K562 (cell line): ENCODE data around the gene NAA80. TPM values are rescaled to one million over a fixed set of nuclear protein-coding genes. Genes with fewer than 3 reads are reported as not detected.

Source experiments
- ADNP ChIP-seq: fragments of 200-800 bp; sonication (Bioruptor generic); IDR thresholded peaks from 2 replicates; pipeline ENCODE4 v1.6.1; 2016; ENCODE audit warnings: missing genetic modification characterization, missing compliant biosample characterization
- CHD2 ChIP-seq: IDR thresholded peaks from 2 replicates; pipeline ENCODE4 v1.6.1; 2011; ENCODE audit warnings: low read depth, low read length
- FIP1L1 ChIP-seq: fragments of 200-400 bp; formaldehyde crosslinking; IDR thresholded peaks from 2 replicates; pipeline ENCODE4 v1.6.1; 2018; ENCODE audit warnings: mild to moderate bottlenecking, low read depth, low read length; ENCODE audit not compliant: poor library complexity, severe bottlenecking
- HDGF ChIP-seq: fragments of 450-650 bp; IDR thresholded peaks from 2 replicates; pipeline ENCODE4 v1.6.1; 2016
- LCOR ChIP-seq: sonication (generic); formaldehyde crosslinking; IDR thresholded peaks from 2 replicates; pipeline ENCODE4 v1.8.0; 2022; ENCODE audit warnings: mild to moderate bottlenecking, missing genetic modification reagents
- POLR2A ChIP-seq: fragments of 450-650 bp; conservative IDR thresholded peaks from 2 replicates; pipeline ENCODE4 v1.6.1; 2016
- ZC3H4 ChIP-seq: sonication (generic); formaldehyde crosslinking; IDR thresholded peaks from 2 replicates; pipeline ENCODE4 v1.9.0; 2021; ENCODE audit warnings: missing genetic modification reagents, borderline replicate concordance
- ZNF311 ChIP-seq: fragments of 250-450 bp; sonication (Bioruptor Pico); IDR thresholded peaks from 2 replicates; pipeline ENCODE4 v1.4.0; 2020; ENCODE audit warnings: mild to moderate bottlenecking, moderate library complexity
- ZNF79 ChIP-seq: fragments of 250-450 bp; sonication (Bioruptor Pico); IDR thresholded peaks from 2 replicates; pipeline ENCODE4 v1.4.0; 2020; ENCODE audit warnings: low read depth, mild to moderate bottlenecking, moderate library complexity
- polyA plus RNA-seq, 8 experiments: library from polyadenylated mRNA; depleted of rRNA in 4 of 8; stranded (reverse) in 5 of 8; unstranded in 3 of 8; fragments of >200 nt; fragmentation: Nextera tagmentation in 2 of 8; fragmentation: Illumina TruSeq in 1 of 8; extraction: Ambion mirVana in 2 of 8; extraction: Trizol in 1 of 8; gene quantifications; 2 replicates each; pipeline versions ENCODE4 v1.2.1 to v1.2.3, GENCODE V29; 2011 to 2014; ENCODE audit warnings: inconsistent platforms in 1 of 8, missing spikeins in 1 of 8
- total RNA-seq, 7 experiments: library from RNA; depleted of rRNA in 6 of 7; stranded (reverse); fragments of >200 nt in 6 of 7; fragmentation: Illumina TruSeq in 2 of 7; extraction: Trizol in 2 of 7; gene quantifications; 2 replicates each; pipeline versions ENCODE4 v1.2.1 to v1.2.3, GENCODE V29; 2011 to 2021; ENCODE audit warnings: low replicate concordance in 1 of 7
- TF ChIP-seq, protein P1 (sequence below): sonication (generic); formaldehyde crosslinking; IDR thresholded peaks from 2 replicates; pipeline ENCODE4 v1.8.0; 2023; ENCODE audit warnings: mild to moderate bottlenecking, missing genetic modification reagents
- TF ChIP-seq, protein P2 (sequence below): fragments of 250-450 bp; sonication (Bioruptor Pico); IDR thresholded peaks from 2 replicates; pipeline ENCODE4 v1.5.0; 2021
- TF ChIP-seq, protein P3 (sequence below), 2 experiments: fragments of 450-650 bp; conservative IDR thresholded peaks; 2 replicates each; pipeline ENCODE4 v1.6.1; 2017; ENCODE audit warnings: mild to moderate bottlenecking in 2 of 2, moderate library complexity in 2 of 2
- TF ChIP-seq, protein P4 (sequence below): sonication (generic); IDR thresholded peaks from 2 replicates; pipeline ENCODE4 v1.6.1; 2016
- TF ChIP-seq, protein P5 (sequence below): IDR thresholded peaks from 2 replicates; pipeline ENCODE4 v1.6.1; 2014; ENCODE audit warnings: antibody characterized with exemption

NAA80 gene
- total and polyA plus RNA-seq, 9 of the 15 experiments (the other 6 are each of a cell fraction or from before 2014, with no cell fraction given), result 0.82 to 24.0 (median 8.6) TPM

DNA sequence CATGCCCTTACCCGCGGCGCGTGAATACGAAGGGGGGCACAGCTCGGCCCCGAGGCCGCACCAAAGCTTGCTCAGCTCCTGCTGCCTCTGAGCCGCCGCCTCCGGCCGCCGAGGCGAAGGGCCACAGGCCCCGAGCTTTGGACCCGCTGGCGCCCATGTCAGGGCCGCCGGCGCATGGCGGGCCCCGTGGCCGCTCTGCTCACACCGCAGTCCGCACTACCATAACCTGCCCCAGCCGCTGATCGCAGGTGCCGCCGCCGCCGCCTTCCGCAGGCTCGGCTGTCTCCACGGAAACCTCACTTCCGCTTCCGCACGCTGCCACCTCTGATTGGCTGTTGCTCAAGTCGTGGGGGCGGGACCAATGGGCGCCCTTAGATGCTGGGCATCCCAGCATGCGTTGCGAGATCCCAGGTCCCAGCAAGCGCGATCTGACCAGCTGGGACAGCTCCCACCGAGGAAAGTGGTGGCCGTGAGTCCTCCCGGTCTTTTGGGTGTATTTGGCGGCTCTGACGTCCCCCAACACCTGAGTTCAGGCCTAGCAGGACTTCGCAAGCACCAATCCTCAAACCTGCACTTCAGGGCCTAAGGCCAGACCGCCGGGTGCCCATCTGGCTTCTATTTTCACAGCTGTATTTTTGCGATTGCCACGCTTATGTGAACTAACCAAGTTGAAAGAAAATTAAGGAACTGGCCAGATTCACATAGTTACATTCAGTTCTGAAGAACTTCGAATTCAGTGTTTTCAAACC is 28.9 kb upstream of the NAA80 start, which contains the start of gene TUSC2 (continued):
- TF ChIP-seq HDGF, result no peak
- TF ChIP-seq ZNF311, result no peak
- TF ChIP-seq, protein P1, sequence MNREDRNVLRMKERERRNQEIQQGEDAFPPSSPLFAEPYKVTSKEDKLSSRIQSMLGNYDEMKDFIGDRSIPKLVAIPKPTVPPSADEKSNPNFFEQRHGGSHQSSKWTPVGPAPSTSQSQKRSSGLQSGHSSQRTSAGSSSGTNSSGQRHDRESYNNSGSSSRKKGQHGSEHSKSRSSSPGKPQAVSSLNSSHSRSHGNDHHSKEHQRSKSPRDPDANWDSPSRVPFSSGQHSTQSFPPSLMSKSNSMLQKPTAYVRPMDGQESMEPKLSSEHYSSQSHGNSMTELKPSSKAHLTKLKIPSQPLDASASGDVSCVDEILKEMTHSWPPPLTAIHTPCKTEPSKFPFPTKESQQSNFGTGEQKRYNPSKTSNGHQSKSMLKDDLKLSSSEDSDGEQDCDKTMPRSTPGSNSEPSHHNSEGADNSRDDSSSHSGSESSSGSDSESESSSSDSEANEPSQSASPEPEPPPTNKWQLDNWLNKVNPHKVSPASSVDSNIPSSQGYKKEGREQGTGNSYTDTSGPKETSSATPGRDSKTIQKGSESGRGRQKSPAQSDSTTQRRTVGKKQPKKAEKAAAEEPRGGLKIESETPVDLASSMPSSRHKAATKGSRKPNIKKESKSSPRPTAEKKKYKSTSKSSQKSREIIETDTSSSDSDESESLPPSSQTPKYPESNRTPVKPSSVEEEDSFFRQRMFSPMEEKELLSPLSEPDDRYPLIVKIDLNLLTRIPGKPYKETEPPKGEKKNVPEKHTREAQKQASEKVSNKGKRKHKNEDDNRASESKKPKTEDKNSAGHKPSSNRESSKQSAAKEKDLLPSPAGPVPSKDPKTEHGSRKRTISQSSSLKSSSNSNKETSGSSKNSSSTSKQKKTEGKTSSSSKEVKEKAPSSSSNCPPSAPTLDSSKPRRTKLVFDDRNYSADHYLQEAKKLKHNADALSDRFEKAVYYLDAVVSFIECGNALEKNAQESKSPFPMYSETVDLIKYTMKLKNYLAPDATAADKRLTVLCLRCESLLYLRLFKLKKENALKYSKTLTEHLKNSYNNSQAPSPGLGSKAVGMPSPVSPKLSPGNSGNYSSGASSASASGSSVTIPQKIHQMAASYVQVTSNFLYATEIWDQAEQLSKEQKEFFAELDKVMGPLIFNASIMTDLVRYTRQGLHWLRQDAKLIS (CRISPR knock-in tag), result 0 out of 2 replicates have a peak, but pooled peaks have one; percentile 72
- peak; percentile 63; the same call in 1 of the 2 replicates for TF ChIP-seq POLR2A
- TF ChIP-seq ADNP, result no peak
- peak; percentile 79 for TF ChIP-seq FIP1L1
- no peak for TF ChIP-seq ZNF79 (CRISPR knock-in tag)
- TF ChIP-seq ZC3H4 (CRISPR knock-in tag), result no peak
- TF ChIP-seq, protein P2, sequence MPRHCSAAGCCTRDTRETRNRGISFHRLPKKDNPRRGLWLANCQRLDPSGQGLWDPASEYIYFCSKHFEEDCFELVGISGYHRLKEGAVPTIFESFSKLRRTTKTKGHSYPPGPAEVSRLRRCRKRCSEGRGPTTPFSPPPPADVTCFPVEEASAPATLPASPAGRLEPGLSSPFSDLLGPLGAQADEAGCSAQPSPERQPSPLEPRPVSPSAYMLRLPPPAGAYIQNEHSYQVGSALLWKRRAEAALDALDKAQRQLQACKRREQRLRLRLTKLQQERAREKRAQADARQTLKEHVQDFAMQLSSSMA, result peak; percentile 64; the same call in 1 of the 2 replicates
- TF ChIP-seq, protein P3, sequence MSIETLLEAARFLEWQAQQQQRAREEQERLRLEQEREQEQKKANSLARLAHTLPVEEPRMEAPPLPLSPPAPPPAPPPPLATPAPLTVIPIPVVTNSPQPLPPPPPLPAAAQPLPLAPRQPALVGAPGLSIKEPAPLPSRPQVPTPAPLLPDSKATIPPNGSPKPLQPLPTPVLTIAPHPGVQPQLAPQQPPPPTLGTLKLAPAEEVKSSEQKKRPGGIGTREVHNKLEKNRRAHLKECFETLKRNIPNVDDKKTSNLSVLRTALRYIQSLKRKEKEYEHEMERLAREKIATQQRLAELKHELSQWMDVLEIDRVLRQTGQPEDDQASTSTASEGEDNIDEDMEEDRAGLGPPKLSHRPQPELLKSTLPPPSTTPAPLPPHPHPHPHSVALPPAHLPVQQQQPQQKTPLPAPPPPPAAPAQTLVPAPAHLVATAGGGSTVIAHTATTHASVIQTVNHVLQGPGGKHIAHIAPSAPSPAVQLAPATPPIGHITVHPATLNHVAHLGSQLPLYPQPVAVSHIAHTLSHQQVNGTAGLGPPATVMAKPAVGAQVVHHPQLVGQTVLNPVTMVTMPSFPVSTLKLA (conservative IDR thresholded peaks at IDR 0.05), result peak; percentile 74 to 84
- TF ChIP-seq, protein P4, sequence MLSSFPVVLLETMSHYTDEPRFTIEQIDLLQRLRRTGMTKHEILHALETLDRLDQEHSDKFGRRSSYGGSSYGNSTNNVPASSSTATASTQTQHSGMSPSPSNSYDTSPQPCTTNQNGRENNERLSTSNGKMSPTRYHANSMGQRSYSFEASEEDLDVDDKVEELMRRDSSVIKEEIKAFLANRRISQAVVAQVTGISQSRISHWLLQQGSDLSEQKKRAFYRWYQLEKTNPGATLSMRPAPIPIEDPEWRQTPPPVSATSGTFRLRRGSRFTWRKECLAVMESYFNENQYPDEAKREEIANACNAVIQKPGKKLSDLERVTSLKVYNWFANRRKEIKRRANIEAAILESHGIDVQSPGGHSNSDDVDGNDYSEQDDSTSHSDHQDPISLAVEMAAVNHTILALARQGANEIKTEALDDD, result no peak
- TF ChIP-seq CHD2, result peak; percentile 63
- TF ChIP-seq, protein P5, sequence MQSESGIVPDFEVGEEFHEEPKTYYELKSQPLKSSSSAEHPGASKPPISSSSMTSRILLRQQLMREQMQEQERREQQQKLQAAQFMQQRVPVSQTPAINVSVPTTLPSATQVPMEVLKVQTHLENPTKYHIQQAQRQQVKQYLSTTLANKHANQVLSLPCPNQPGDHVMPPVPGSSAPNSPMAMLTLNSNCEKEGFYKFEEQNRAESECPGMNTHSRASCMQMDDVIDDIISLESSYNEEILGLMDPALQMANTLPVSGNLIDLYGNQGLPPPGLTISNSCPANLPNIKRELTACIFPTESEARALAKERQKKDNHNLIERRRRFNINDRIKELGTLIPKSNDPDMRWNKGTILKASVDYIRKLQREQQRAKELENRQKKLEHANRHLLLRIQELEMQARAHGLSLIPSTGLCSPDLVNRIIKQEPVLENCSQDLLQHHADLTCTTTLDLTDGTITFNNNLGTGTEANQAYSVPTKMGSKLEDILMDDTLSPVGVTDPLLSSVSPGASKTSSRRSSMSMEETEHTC, result no peak
- TF ChIP-seq LCOR (CRISPR knock-in tag), result 0 out of 2 replicates have a peak, but pooled peaks have one; percentile 37
